CD4-positive, alpha-beta T cell treated with Interleukin-2 at 100 ng/mL for 4 hours (primary cell): ENCODE data around the gene HDAC1.
"Not testable (repeated sequence)": the region's sequence is repeated elsewhere in the genome, so short reads cannot be mapped to it uniquely, and the experiment has no call there.

Experiments
- DNase-seq: peaks from one replicate; pipeline ENCODE4 v3.0.0-alpha.2; 2020; ENCODE audit warnings: low spot score

Gene HDAC1

DNA sequence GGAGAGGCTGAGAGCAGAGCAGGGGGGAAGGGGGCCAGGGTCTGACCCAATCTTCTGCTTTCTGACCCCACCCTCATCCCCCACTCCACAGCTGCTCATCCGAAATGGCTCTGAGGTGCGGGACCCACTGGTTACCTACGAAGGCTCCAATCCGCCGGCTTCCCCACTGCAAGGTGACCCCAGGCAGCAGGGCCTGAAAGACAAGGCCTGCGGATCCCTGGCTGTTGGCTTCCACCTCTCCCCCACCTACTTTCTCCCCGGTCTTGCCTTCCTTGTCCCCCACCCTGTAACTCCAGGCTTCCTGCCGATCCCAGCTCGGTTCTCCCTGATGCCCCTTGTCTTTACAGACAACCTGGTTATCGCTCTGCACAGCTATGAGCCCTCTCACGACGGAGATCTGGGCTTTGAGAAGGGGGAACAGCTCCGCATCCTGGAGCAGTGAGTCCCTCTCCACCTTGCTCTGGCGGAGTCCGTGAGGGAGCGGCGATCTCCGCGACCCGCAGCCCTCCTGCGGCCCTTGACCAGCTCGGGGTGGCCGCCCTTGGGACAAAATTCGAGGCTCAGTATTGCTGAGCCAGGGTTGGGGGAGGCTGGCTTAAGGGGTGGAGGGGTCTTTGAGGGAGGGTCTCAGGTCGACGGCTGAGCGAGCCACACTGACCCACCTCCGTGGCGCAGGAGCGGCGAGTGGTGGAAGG lies 17.1 kb upstream of the HDAC1 start:
- DNase-seq: no peak

GRCh38 chr1:32275424-32275823 lies 16.5 kb upstream of the HDAC1 start:
- no peak for DNase-seq

DNA sequence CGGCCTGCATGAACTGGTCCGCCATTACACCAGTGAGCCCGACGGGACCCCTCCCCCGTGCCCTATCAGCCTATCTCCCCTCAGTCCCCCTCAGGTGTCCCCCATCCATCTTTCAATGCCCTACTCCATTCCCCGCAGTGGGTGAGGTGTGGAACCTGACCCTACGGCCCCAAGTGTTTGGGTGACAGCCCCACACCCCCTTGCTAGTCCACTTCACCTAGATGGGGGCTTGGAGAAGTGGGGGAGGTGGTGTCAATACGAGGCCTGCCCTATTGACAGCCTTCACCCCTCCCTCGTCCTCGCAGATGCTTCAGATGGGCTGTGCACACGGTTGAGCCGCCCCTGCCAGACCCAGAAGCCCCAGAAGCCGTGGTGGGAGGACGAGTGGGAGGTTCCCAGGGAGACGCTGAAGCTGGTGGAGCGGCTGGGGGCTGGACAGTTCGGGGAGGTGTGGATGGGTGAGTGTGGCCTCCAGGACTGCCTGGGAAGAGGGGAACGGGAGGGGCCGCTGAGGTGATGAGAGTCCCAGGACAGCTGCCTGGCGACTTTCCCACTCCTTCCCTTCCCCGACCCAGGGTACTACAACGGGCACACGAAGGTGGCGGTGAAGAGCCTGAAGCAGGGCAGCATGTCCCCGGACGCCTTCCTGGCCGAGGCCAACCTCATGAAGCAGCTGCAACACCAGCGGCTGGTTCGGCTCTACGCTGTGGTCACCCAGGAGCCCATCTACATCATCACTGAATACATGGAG lies 15.7 kb upstream of the HDAC1 start:
- DNase-seq: no peak

- not testable (repeated sequence) for DNase-seq
These were observed 7.1 kb upstream of the HDAC1 start for GRCh38 chr1:32284777-32285176.

DNA sequence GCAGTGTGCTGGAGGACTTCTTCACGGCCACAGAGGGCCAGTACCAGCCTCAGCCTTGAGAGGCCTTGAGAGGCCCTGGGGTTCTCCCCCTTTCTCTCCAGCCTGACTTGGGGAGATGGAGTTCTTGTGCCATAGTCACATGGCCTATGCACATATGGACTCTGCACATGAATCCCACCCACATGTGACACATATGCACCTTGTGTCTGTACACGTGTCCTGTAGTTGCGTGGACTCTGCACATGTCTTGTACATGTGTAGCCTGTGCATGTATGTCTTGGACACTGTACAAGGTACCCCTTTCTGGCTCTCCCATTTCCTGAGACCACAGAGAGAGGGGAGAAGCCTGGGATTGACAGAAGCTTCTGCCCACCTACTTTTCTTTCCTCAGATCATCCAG lies 6.2 kb upstream of the HDAC1 start:
- no peak for DNase-seq

- no peak for DNase-seq
These were observed 5.1 kb upstream of the HDAC1 start for GRCh38 chr1:32286763-32287162.

- DNase-seq: no peak
These were observed 2.6 kb upstream of the HDAC1 start for GRCh38 chr1:32289256-32289655.

GRCh38 chr1:32291145-32291707 lies 657 bp upstream of the HDAC1 start:
- DNase-seq: peak; percentile 16

DNA sequence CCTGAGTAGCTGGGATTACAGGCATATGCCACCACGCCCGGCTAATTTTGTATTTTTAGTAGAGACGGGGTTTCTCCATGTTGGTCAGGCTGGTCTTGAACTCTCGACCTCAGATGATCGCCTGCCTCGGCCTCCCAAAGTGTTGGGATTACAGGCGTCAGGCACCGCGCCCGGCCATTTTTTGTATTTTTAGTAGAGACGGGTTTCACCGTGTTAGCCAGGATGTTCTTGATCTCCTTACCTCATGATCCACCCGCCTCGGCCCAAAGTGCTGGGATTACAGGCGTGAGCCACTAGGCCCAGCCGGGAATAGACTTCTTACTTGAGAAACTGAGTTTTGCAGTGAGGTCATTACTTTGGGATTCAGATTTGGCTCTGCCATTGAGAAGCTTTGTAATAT lies 6.3 kb downstream of the HDAC1 start:
- DNase-seq: not testable (repeated sequence)

- DNase-seq: no peak
These were observed 7.4 kb downstream of the HDAC1 start for GRCh38 chr1:32299327-32299726.

GRCh38 chr1:32303358-32303757 lies 11.5 kb downstream of the HDAC1 start:
- no peak for DNase-seq

- DNase-seq: no peak
These were observed 12.2 kb downstream of the HDAC1 start for GRCh38 chr1:32303997-32304622.

DNA sequence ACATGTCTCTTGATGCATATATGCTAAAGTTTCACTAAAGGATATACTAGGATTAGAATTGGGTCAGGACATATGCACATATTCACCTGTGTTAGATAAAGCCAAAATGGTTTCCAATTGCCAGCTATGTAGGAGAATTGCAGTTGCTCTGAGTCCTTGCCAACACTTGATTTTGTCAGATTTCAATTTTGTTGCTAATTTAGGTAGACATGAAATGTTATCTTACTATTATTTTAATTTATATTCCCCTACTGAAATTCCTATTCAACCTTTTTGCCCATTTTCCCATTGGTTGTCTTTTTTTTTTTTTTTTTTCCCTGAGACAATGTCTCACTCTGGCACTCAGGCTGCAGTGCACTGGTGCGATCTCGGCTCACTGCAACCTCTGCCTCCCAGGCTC lies 13.4 kb downstream of the HDAC1 start:
- no peak for DNase-seq

DNA sequence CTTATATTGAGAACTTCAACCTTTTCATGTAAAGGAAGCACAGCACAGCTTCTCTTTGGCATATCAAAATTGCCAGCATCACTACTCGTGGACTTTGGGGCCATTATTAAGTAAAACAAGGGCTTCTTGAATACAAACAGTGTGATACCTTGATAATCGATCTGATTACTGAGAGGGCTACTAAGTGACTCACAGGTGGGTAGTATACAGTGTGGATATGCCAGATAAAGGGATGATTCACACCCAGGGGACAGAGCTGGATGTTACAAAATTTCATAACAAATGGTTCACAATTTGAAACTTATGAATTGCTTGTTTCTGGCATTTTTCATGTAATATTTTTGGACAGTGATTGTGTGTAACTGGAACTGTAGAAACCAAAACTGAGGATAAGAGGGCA lies 15.4 kb downstream of the HDAC1 start:
- DNase-seq: peak; percentile 27

DNA sequence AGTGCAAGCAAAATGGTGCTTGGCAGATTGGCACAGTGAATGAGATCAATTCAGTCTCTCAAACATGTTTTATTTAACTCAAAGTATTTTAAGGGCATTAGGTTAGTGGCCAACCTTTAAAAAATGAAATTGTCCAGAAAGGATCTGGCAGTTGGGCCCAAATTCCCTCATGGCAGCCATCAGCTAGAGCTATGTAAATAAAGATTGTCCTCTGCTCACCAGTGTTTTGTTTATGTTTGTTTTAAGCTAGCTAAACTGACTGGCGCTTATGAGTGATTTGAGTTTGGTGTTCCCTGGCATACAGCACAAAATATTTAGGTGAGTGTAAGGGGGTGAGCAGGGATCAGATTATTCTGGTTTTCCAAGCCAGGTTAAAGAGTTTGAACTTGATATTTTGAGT lies 18.1 kb downstream of the HDAC1 start:
- DNase-seq: no peak

- DNase-seq: no peak
These were observed 20.0 kb downstream of the HDAC1 start for GRCh38 chr1:32311709-32312393.

GRCh38 chr1:32316903-32317277 lies 25.0 kb downstream of the HDAC1 start:
- no peak for DNase-seq

GRCh38 chr1:32318127-32318869 lies 26.4 kb downstream of the HDAC1 start:
- DNase-seq: no peak

DNA sequence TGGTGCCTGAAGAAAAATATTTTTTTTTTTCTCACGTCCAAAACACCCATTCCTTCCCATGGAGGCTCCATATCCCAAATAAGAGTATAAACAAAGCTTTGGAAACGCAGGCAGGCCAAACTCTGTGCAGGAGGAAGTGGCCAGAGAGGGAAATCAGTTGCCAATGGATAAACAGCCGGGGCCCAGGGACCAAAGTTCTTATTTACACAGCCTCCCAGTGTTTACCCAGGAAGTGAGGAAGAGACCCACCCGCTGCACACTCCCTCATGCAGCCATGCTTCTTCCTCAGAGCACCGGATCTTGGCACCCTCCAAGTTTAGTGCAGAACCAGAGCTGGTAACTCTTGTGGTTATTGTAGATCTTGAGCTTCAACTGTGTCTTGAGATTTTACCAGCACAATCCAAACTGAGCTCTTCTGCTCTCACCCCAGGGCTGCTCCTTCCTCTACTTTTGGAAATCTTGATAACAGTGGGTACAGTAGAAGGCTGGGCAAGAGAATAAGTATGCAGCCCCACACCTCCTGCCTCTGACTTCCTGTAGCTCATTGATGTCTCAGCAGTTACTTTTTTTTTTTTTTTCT lies 29.9 kb downstream of the HDAC1 start:
- DNase-seq: peak; percentile 42

DNA sequence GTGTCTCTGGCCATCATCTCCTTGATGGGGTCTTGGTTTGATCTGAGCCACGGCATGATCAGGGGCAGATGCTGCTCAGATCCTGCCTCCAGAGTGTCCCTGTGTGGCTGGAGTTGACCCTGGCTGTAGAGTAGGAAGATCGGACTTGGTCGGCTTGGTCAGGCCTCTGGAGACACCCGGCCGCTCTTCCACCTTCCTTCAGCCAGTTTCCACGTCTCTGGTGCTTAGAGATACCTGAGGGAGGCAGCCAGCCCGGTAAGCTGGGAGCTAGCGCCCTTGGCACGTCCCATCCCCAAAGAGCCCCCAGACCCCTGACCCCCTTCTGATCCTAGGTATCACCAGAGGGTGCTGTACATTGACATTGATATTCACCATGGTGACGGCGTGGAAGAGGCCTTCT lies 35.3 kb downstream of the HDAC1 start:
- no peak for DNase-seq

- no peak for DNase-seq
These were observed 38.1 kb downstream of the HDAC1 start for GRCh38 chr1:32329931-32330466.
